IMR-90 (cell line): ENCODE data around the gene ITIH2. TPM values are rescaled to one million over a fixed set of nuclear protein-coding genes. Genes with fewer than 3 reads are reported as not detected.

Experiments used
- ATAC-seq: fragments of 200-7000 bp; cut with Tn5 transposase; 2 replicates; pipeline ENCODE4 v1.9.1; 2020; ENCODE audit warnings: low read depth, mild to moderate bottlenecking, moderate library complexity
- BruUV-seq: library from RNA; stranded (reverse); fragments of 400-500 nt; replicated peaks from 2 replicates; lab custom pipeline; 2021; lab: Mats Ljungman, UMichigan
- CTCF ChIA-PET: fragments of 300-600 bp; formaldehyde crosslinking; extraction: SDS; loops from one replicate; lab custom pipeline; 2021; ENCODE audit warnings: antibody characterized with exemption; lab: Yijun Ruan, JAX
- POLR2A ChIA-PET: fragments of 300-600 bp; sonication (Branson Sonifier 250); formaldehyde crosslinking; loops from one replicate; lab custom pipeline; 2022; ENCODE audit warnings: antibody characterized with exemption; ENCODE audit not compliant: unreplicated experiment; lab: Charles Lee
- DNase-seq: peaks from one replicate; pipeline ENCODE4 v3.0.0; 2013
- H2AFZ ChIP-seq: replicated peaks from 2 replicates; pipeline ENCODE3; 2013; ENCODE audit warnings: low read length, mild to moderate bottlenecking; ENCODE audit not compliant: poor library complexity
- H2AK5ac ChIP-seq: 2 replicates; pipeline ENCODE4 v1.6.1; 2013; ENCODE audit warnings: low read depth, low read length, inconsistent platforms
- H2AK9ac ChIP-seq: replicated peaks from 2 replicates; pipeline ENCODE3; 2013; ENCODE audit warnings: mild to moderate bottlenecking, low read depth, low read length, moderate library complexity; ENCODE audit not compliant: poor library complexity
- H2BK120ac ChIP-seq: 2 replicates; pipeline ENCODE4 v1.6.1; 2013; ENCODE audit warnings: low read depth, low read length, inconsistent platforms
- H2BK15ac ChIP-seq: 3 replicates; pipeline ENCODE4 v1.6.1; 2013; ENCODE audit warnings: low read depth, low read length, inconsistent platforms
- H2BK20ac ChIP-seq: 2 replicates; pipeline ENCODE4 v1.6.1; 2013; ENCODE audit warnings: low read depth, mild to moderate bottlenecking, inconsistent platforms, low read length, moderate library complexity
- H2BK5ac ChIP-seq: 2 replicates; pipeline ENCODE4 v1.6.1; 2013; ENCODE audit warnings: mild to moderate bottlenecking, low read depth, low read length, inconsistent platforms; ENCODE audit not compliant: poor library complexity, severe bottlenecking
- H3K14ac ChIP-seq: replicated peaks from 2 replicates; pipeline ENCODE4 v1.6.1; 2013; ENCODE audit warnings: low read depth, low read length, inconsistent platforms
- H3K18ac ChIP-seq: 2 replicates; pipeline ENCODE4 v1.6.1; 2013; ENCODE audit warnings: low read depth, low read length, control low read depth
- H3K23ac ChIP-seq: 2 replicates; pipeline ENCODE4 v1.6.1; 2013; ENCODE audit warnings: low read depth, low read length, inconsistent platforms
- H3K27ac ChIP-seq: 2 replicates; pipeline ENCODE4 v1.5.1; 2013; ENCODE audit warnings: mild to moderate bottlenecking, control low read depth, low read length; ENCODE audit not compliant: insufficient read depth
- H3K27me3 ChIP-seq: 2 replicates; pipeline ENCODE4 v1.6.1; 2013; ENCODE audit warnings: low read length; ENCODE audit not compliant: control insufficient read depth, insufficient read depth
- H3K36me3 ChIP-seq: 2 replicates; pipeline ENCODE4 v1.6.1; 2013; ENCODE audit warnings: low read length, mixed read lengths; ENCODE audit not compliant: control insufficient read depth, insufficient read depth
- H3K4ac ChIP-seq: 2 replicates; pipeline ENCODE4 v1.6.1; 2013; ENCODE audit warnings: low read depth, low read length, inconsistent platforms
- H3K4me1 ChIP-seq: 2 replicates; pipeline ENCODE4 v1.6.1; 2013; ENCODE audit warnings: low read length, mixed read lengths; ENCODE audit not compliant: control insufficient read depth, insufficient read depth
- H3K4me2 ChIP-seq: 2 replicates; pipeline ENCODE4 v1.6.1; 2013; ENCODE audit warnings: low read depth, mild to moderate bottlenecking, control low read depth, low read length, moderate library complexity
- H3K4me3 ChIP-seq: 2 replicates; pipeline ENCODE4 v1.5.1; 2013; ENCODE audit warnings: low read depth, mild to moderate bottlenecking, control low read depth, low read length, moderate library complexity; ENCODE audit not compliant: insufficient read depth
- H3K56ac ChIP-seq: 2 replicates; pipeline ENCODE4 v1.6.1; 2013; ENCODE audit warnings: low read length, inconsistent platforms; ENCODE audit not compliant: insufficient read depth; ENCODE audit errors: extremely low read depth
- H3K79me1 ChIP-seq, 2 experiments: 2 replicates each; pipeline ENCODE4 v1.6.1; 2013; ENCODE audit warnings: low read length in 2 of 2, inconsistent platforms in 1 of 2, low read depth in 1 of 2
- H3K9ac ChIP-seq: 2 replicates; pipeline ENCODE4 v1.6.1; 2013; ENCODE audit warnings: low read depth, low read length, control low read depth
- H3K9me1 ChIP-seq: 2 replicates; pipeline ENCODE4 v1.6.1; 2013; ENCODE audit warnings: low read length, inconsistent platforms; ENCODE audit not compliant: insufficient read depth
- H3K9me3 ChIP-seq: 2 replicates; pipeline ENCODE4 v1.6.1; 2013; ENCODE audit warnings: low read length; ENCODE audit not compliant: control insufficient read depth, insufficient read depth
- H4K20me1 ChIP-seq: 2 replicates; pipeline ENCODE4 v1.6.1; 2013; ENCODE audit warnings: low read length, inconsistent platforms; ENCODE audit not compliant: insufficient read depth
- H4K5ac ChIP-seq: 2 replicates; pipeline ENCODE4 v1.6.1; 2013; ENCODE audit warnings: mild to moderate bottlenecking, low read depth, low read length, control low read depth
- H4K8ac ChIP-seq, 2 experiments: 2 replicates each; pipeline ENCODE4 v1.6.1; 2013; ENCODE audit warnings: low read depth in 2 of 2, low read length in 2 of 2, control low read depth in 1 of 2, inconsistent platforms in 1 of 2
- H4K91ac ChIP-seq: 2 replicates; pipeline ENCODE4 v1.6.1; 2013; ENCODE audit warnings: low read depth, low read length, inconsistent platforms; ENCODE audit not compliant: insufficient read depth
- BHLHE40 ChIP-seq: fragments of 150-350 bp; IDR thresholded peaks from 2 replicates; pipeline ENCODE4 v1.6.1; 2016; ENCODE audit warnings: mild to moderate bottlenecking, low read depth, low read length
- CHD1 ChIP-seq: IDR thresholded peaks from 2 replicates; pipeline ENCODE4 v1.6.1; 2012; ENCODE audit warnings: low read depth, low read length, improper control_type of control experiment
- CTCF ChIP-seq: conservative IDR thresholded peaks from 2 replicates; pipeline ENCODE4 v1.5.1; 2012; ENCODE audit warnings: mild to moderate bottlenecking, low read depth, low read length, improper control_type of control experiment
- ELK1 ChIP-seq: fragments of 150-350 bp; IDR thresholded peaks from 2 replicates; pipeline ENCODE4 v1.6.1; 2016; ENCODE audit warnings: low read depth, mild to moderate bottlenecking, low read length, moderate library complexity, borderline replicate concordance
- FOS ChIP-seq: fragments of 150-350 bp; IDR thresholded peaks from 2 replicates; pipeline ENCODE4 v1.6.1; 2016; ENCODE audit warnings: low read depth, low read length
- MAFK ChIP-seq: IDR thresholded peaks from 2 replicates; pipeline ENCODE4 v1.6.1; 2012; ENCODE audit warnings: low read depth, low read length, improper control_type of control experiment
- MAZ ChIP-seq: IDR thresholded peaks from 2 replicates; pipeline ENCODE4 v1.6.1; 2012; ENCODE audit warnings: low read depth, mild to moderate bottlenecking, low read length, improper control_type of control experiment, moderate library complexity, borderline replicate concordance
- MXI1 ChIP-seq: IDR thresholded peaks from 2 replicates; pipeline ENCODE4 v1.6.1; 2012; ENCODE audit warnings: low read depth, mild to moderate bottlenecking, low read length, moderate library complexity, borderline replicate concordance
- NFE2L2 ChIP-seq: fragments of 150-350 bp; IDR thresholded peaks from 2 replicates; pipeline ENCODE4 v1.6.1; 2016; ENCODE audit warnings: low read depth, mild to moderate bottlenecking, low read length
- POLR2A ChIP-seq: IDR thresholded peaks from 2 replicates; pipeline ENCODE4 v1.6.1; 2012; ENCODE audit warnings: mild to moderate bottlenecking, low read depth, low read length
- RAD21 ChIP-seq: IDR thresholded peaks from 2 replicates; pipeline ENCODE4 v1.6.1; 2012; ENCODE audit warnings: low read length, improper control_type of control experiment
- RCOR1 ChIP-seq: IDR thresholded peaks from 2 replicates; pipeline ENCODE4 v1.6.1; 2012; ENCODE audit warnings: mild to moderate bottlenecking, low read length, improper control_type of control experiment; ENCODE audit not compliant: insufficient replicate concordance
- RFX5 ChIP-seq: IDR thresholded peaks from 2 replicates; pipeline ENCODE4 v1.8.0; 2012; ENCODE audit warnings: low read depth, mild to moderate bottlenecking, low read length, moderate library complexity
- USF2 ChIP-seq: fragments of 150-350 bp; IDR thresholded peaks from 2 replicates; pipeline ENCODE4 v1.6.1; 2017; ENCODE audit warnings: mild to moderate bottlenecking, antibody characterized with exemption, low read length, low read depth
- WGBS, 2 experiments: methylation state at CpG; one replicate each; pipeline versions ENCODE4 v1.1.5 to v1.1.7; 2013; ENCODE audit warnings: missing lambda C conversion rate in 2 of 2; ENCODE audit not compliant: insufficient read length in 1 of 2; ENCODE audit errors: extremely low coverage in 2 of 2; 5-methylcytosine and 5-hydroxymethylcytosine counted together
- dilution Hi-C: fragments of 300-500 bp; cut with HindIII; formaldehyde crosslinking; loops from one replicate; pipeline ENCODE4 v1.14.3; 2018; ENCODE audit warnings: low sequenced_read_pairs; ENCODE audit not compliant: unreplicated experiment
- in situ Hi-C: fragments of 300-500 bp; cut with MboI; formaldehyde crosslinking; loops from 3 replicates; pipeline ENCODE4 v1.14.3; 2019; ENCODE audit warnings: low sequenced_read_pairs, inconsistent platforms, mixed read lengths
- intact Hi-C: fragments of 100-400 bp; cut with micrococcal nuclease; formaldehyde crosslinking; loops from 2 replicates; pipeline ENCODE4 v1.10.0; 2022
- polyA plus RNA-seq, 3 experiments: library from polyadenylated mRNA; depleted of rRNA; stranded (reverse); fragments of >200 nt; gene quantifications; 2 replicates each; pipeline ENCODE4 v1.2.3, GENCODE V29; 2012; ENCODE audit warnings: low replicate concordance in 1 of 3
- total RNA-seq: library from RNA; depleted of rRNA; stranded (reverse); fragments of >200 nt; gene quantifications from 2 replicates; pipeline ENCODE4 v1.2.3, GENCODE V29; 2012

Gene ITIH2
- total and polyA plus RNA-seq, 2 of the 4 experiments (the other 2 are of a cell fraction): not detected

- Histone ChIP-seq H2BK120ac (no peak overlapping the region), H2BK5ac (no peak overlapping the region), H3K14ac (no peak overlapping the region), H2BK20ac (no peak overlapping the region), H2BK15ac (no peak overlapping the region), H3K9ac (no peak overlapping the region), H2AK9ac (no peak overlapping the region), H2AK5ac (no peak overlapping the region), H3K27me3 (no peaks in the 10 kb centered on the region), H4K20me1 (no peaks in the 10 kb centered on the region), H3K23ac (no peak overlapping the region), H4K8ac (no peak overlapping the region), H3K9me1 (no peaks in the 10 kb centered on the region), H3K9me3 (no peaks in the 10 kb centered on the region), H3K18ac (no peak overlapping the region), H2AFZ (no peak overlapping the region), H4K5ac (no peak overlapping the region), H3K4ac (no peak overlapping the region), H3K27ac (no peak overlapping the region), H3K36me3 (no peaks in the 10 kb centered on the region), H3K79me1 (no peaks in the 10 kb centered on the region), H3K4me2 (no peak overlapping the region), H3K4me3 (no peak overlapping the region), H3K56ac (no peak overlapping the region), H4K91ac (no peak overlapping the region), H3K4me1 (no peaks in the 10 kb centered on the region)
- 64% methylated on average over 3 of the region's 3 CpGs; no CpG with 5 or more reads in 1 of the 2 experiments for WGBS, 2 experiments
- TF ChIP-seq POLR2A: no peak
- no peak for TF ChIP-seq ELK1
- no peak for TF ChIP-seq MXI1
- no peak for TF ChIP-seq RAD21
- TF ChIP-seq BHLHE40: no peak
- TF ChIP-seq CHD1: no peak
- TF ChIP-seq RCOR1: no peak
- no peak for TF ChIP-seq USF2
- no peak for TF ChIP-seq RFX5
- no peak for TF ChIP-seq MAZ
- TF ChIP-seq MAFK: no peak
- TF ChIP-seq FOS: no peak
- TF ChIP-seq CTCF: no peak
- TF ChIP-seq NFE2L2: no peak
- dilution Hi-C loops (no loop called here), intact Hi-C loops (no loop called here), in situ Hi-C loops (no loop called here)
- POLR2A ChIA-PET: no interaction called here
- ATAC-seq: no peak
- no peak for DNase-seq
- CTCF ChIA-PET: no interaction called here
- BruUV-seq: no TSS peak
Observed at GRCh38 chr10:7696545-7696944, 6.6 kb upstream of the ITIH2 start.
